Panc1 (cell line): ENCODE data around the gene EP400.

ENCODE experiments used
- CTCF ChIP-seq: fragments of 450-650 bp; IDR thresholded peaks from 2 replicates; pipeline ENCODE4 v1.5.1; 2017; ENCODE audit warnings: mild to moderate bottlenecking
- POLR2AphosphoS5 ChIP-seq: IDR thresholded peaks from 2 replicates; pipeline ENCODE4 v1.6.1; 2012; ENCODE audit warnings: mild to moderate bottlenecking, low read depth, low read length, moderate library complexity
- REST ChIP-seq, 2 experiments: IDR thresholded peaks; 2 replicates each; pipeline ENCODE4 v1.6.1; 2011 to 2012; ENCODE audit warnings: low read depth in 2 of 2, control low read depth in 1 of 2, low read length in 1 of 2, mild to moderate bottlenecking in 1 of 2, moderate library complexity in 1 of 2; ENCODE audit not compliant: insufficient read depth in 1 of 2
- SIN3A ChIP-seq: IDR thresholded peaks from 2 replicates; pipeline ENCODE4 v1.6.1; 2012; ENCODE audit warnings: low read depth, mild to moderate bottlenecking, low read length, moderate library complexity, borderline replicate concordance; ENCODE audit not compliant: insufficient read depth
- TCF7L2 ChIP-seq: IDR thresholded peaks from 2 replicates; pipeline ENCODE4 v1.6.1; 2011; ENCODE audit warnings: mild to moderate bottlenecking, low read depth, low read length, inconsistent platforms

- TF ChIP-seq TCF7L2 (no peak), CTCF (no peak), REST (IDR thresholded peaks at IDR 0.05; ENCODE audit: insufficient read depth in 1 of 2, low read depth in 2 of 2, low read length in 1 of 2) (no peak), POLR2AphosphoS5 (no peak), SIN3A (no peak)
These were observed 44.1 kb upstream of the EP400 start for GRCh38 chr12:131905630-131906091.
